Liver (tissue), 9 donors: ENCODE results near the gene VWC2. TPM values are rescaled to one million over a fixed set of nuclear protein-coding genes. Genes with fewer than 3 reads are reported as not detected.

Source experiments
- DNase-seq: peaks from one replicate; pipeline ENCODE4 v3.0.0-alpha.2; 2017; ENCODE audit warnings: low spot score
- H3K27ac ChIP-seq, 2 donors: one replicate each; pipeline ENCODE4 v1.7.0; 2013; ENCODE audit warnings: inconsistent platforms in 2 of 2, low read length in 2 of 2, control low read depth in 1 of 2, low read depth in 1 of 2, mild to moderate bottlenecking in 1 of 2
- H3K27me3 ChIP-seq, 4 donors: one replicate each; pipeline versions ENCODE4 v1.6.1 to v1.7.0; 2013; ENCODE audit warnings: low read length in 3 of 4, inconsistent platforms in 1 of 4, mild to moderate bottlenecking in 1 of 4, moderate library complexity in 1 of 4; ENCODE audit not compliant: control insufficient read depth in 4 of 4, insufficient read depth in 4 of 4
- H3K36me3 ChIP-seq, 4 donors: one replicate each; pipeline versions ENCODE4 v1.6.1 to v1.7.0; 2013; ENCODE audit warnings: low read length in 3 of 4, mild to moderate bottlenecking in 3 of 4, low read depth in 1 of 4, moderate library complexity in 1 of 4; ENCODE audit not compliant: control insufficient read depth in 4 of 4, insufficient read depth in 3 of 4
- H3K4me1 ChIP-seq, 4 donors: one replicate each; pipeline versions ENCODE4 v1.6.1 to v1.7.0; 2013; ENCODE audit warnings: low read length in 3 of 4, mild to moderate bottlenecking in 3 of 4, moderate library complexity in 1 of 4; ENCODE audit not compliant: control insufficient read depth in 4 of 4, insufficient read depth in 4 of 4
- H3K4me3 ChIP-seq, 3 donors: one replicate each; pipeline versions ENCODE4 v1.6.1 to v1.7.0; 2013; ENCODE audit warnings: low read length in 3 of 3, control low read depth in 1 of 3, low read depth in 1 of 3, mild to moderate bottlenecking in 1 of 3
- H3K9ac ChIP-seq, 2 donors: one replicate each; pipeline ENCODE4 v1.7.0; 2013; ENCODE audit warnings: low read length in 2 of 2, mild to moderate bottlenecking in 2 of 2, moderate library complexity in 2 of 2, control low read depth in 1 of 2, low read depth in 1 of 2
- H3K9me3 ChIP-seq, 4 donors: one replicate each; pipeline versions ENCODE4 v1.6.1 to v1.7.0; 2013; ENCODE audit warnings: low read length in 3 of 4; ENCODE audit not compliant: control insufficient read depth in 4 of 4
- CTCF ChIP-seq: fragments of 150-350 bp; IDR thresholded peaks from 2 replicates; pipeline ENCODE4 v1.5.1; 2017; ENCODE audit warnings: improper control_type of control experiment, low read depth, low read length; ENCODE audit not compliant: missing input control
- EGR1 ChIP-seq, 2 donors: IDR thresholded peaks; 2 replicates each; pipeline ENCODE4 v1.6.1; 2016 to 2018; ENCODE audit warnings: antibody characterized with exemption in 2 of 2, low read depth in 2 of 2
- FOXA1 ChIP-seq: IDR thresholded peaks from 2 replicates; pipeline ENCODE4 v1.6.1; 2016; ENCODE audit warnings: antibody characterized with exemption
- FOXA2 ChIP-seq: IDR thresholded peaks from 2 replicates; pipeline ENCODE4 v1.6.1; 2016; ENCODE audit warnings: antibody characterized with exemption
- HNF4A ChIP-seq, 2 donors: conservative IDR thresholded peaks; 2 replicates each; pipeline ENCODE4 v1.6.1; 2016; ENCODE audit warnings: antibody characterized with exemption in 2 of 2, mild to moderate bottlenecking in 2 of 2
- HNF4G ChIP-seq: IDR thresholded peaks from 2 replicates; pipeline ENCODE4 v1.6.1; 2016; ENCODE audit warnings: antibody characterized with exemption
- JUND ChIP-seq, 2 donors: IDR thresholded peaks; 2 replicates each; pipeline ENCODE4 v1.6.1; 2016; ENCODE audit warnings: antibody characterized with exemption in 2 of 2
- NR2F2 ChIP-seq: IDR thresholded peaks from 2 replicates; pipeline ENCODE4 v1.6.1; 2016; ENCODE audit warnings: antibody characterized with exemption
- RAD21 ChIP-seq, 2 donors: IDR thresholded peaks; 2 replicates each; pipeline ENCODE4 v1.6.1; 2016; ENCODE audit warnings: antibody characterized with exemption in 2 of 2, mild to moderate bottlenecking in 2 of 2
- REST ChIP-seq: IDR thresholded peaks from 2 replicates; pipeline ENCODE4 v1.6.1; 2016; ENCODE audit warnings: antibody characterized with exemption, mild to moderate bottlenecking
- RXRA ChIP-seq, 2 donors: IDR thresholded peaks; 2 replicates each; pipeline ENCODE4 v1.6.1; 2017 to 2018; ENCODE audit warnings: antibody characterized with exemption in 2 of 2, mild to moderate bottlenecking in 1 of 2
- SP1 ChIP-seq: IDR thresholded peaks from 2 replicates; pipeline ENCODE4 v1.6.1; 2018; ENCODE audit warnings: antibody characterized with exemption, mild to moderate bottlenecking
- TAF1 ChIP-seq: conservative IDR thresholded peaks from 2 replicates; pipeline ENCODE4 v1.6.1; 2016; ENCODE audit warnings: antibody characterized with exemption, mild to moderate bottlenecking
- YY1 ChIP-seq: IDR thresholded peaks from 2 replicates; pipeline ENCODE4 v1.6.1; 2016; ENCODE audit warnings: antibody characterized with exemption, mild to moderate bottlenecking
- WGBS: extraction: QIAGEN DNeasy Blood & Tissue Kit; methylation state at CpG from one replicate; pipeline ENCODE4 v1.1.7; 2013; 5-methylcytosine and 5-hydroxymethylcytosine counted together
- polyA plus RNA-seq, 2 donors: library from polyadenylated mRNA; stranded (reverse) in 1 of 2; unstranded in 1 of 2; fragments of 200-250 nt in 1 of 2; fragments of >200 nt in 1 of 2; fragmentation: Nextera tagmentation in 1 of 2; extraction: Ambion mirVana in 1 of 2; gene quantifications; one replicate each; pipeline versions ENCODE4 v1.2.1 to v1.2.3, GENCODE V29; 2013 to 2015
- total RNA-seq, 2 donors: library from RNA; depleted of rRNA; stranded (reverse); fragments of >200 nt; gene quantifications; one replicate each; pipeline ENCODE4 v1.2.3, GENCODE V29; 2014
- TF ChIP-seq, protein P1 (sequence below): IDR thresholded peaks from 2 replicates; pipeline ENCODE4 v1.6.1; 2016; ENCODE audit warnings: antibody characterized with exemption
- TF ChIP-seq, protein P2 (sequence below): IDR thresholded peaks from 2 replicates; pipeline ENCODE4 v1.6.1; 2016; ENCODE audit warnings: antibody characterized with exemption
- donor health status: healthy.
- donor health status: healthy.
- donor health status: healthy.
- donor health status: healthy.
- donor health status: healthy.

VWC2 gene
- total and polyA plus RNA-seq, 4 donors, result not detected

DNA sequence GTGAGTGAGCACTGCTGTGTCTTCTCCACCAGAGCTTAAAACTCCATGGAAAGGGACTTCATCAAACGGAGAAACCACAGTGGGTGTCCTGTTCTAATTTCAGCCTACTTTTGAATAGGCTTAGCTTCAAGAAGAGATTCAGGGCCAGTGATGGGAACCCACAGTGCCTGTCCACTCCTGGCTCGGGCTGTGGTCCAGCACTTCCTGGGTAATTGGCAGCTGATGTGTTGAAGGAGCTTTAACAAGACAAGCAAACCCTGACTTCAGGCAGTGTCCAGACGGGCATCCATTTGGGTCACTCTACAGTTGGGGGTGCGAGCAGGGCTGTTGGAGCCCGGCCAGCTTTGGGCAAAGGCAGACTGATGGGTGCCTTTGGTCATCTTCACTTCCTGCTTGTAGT is 14.5 kb downstream of the VWC2 start:
- H3K4me3 ChIP-seq, result no peak overlapping the region
- whole genome bisulfite sequencing, result 75% methylated on average over 5 of the region's 5 CpGs
- no peak overlapping the region for H3K9ac ChIP-seq
- peaks cover 0 to 4% (median 3%) of the 10 kb centered on the region in 4 donors for H3K27me3 ChIP-seq
- DNase-seq, result no peak
- H3K4me1 ChIP-seq, result no peaks in the 10 kb centered on the region
- TF ChIP-seq RXRA (IDR thresholded peaks at IDR 0.05) (no peak), SP1 (no peak)
- peaks cover 0 to 3% (median 0%) of the 10 kb centered on the region in 4 donors for H3K9me3 ChIP-seq
- no peak overlapping the region for H3K27ac ChIP-seq
- no peaks in the 10 kb centered on the region for H3K36me3 ChIP-seq

DNA sequence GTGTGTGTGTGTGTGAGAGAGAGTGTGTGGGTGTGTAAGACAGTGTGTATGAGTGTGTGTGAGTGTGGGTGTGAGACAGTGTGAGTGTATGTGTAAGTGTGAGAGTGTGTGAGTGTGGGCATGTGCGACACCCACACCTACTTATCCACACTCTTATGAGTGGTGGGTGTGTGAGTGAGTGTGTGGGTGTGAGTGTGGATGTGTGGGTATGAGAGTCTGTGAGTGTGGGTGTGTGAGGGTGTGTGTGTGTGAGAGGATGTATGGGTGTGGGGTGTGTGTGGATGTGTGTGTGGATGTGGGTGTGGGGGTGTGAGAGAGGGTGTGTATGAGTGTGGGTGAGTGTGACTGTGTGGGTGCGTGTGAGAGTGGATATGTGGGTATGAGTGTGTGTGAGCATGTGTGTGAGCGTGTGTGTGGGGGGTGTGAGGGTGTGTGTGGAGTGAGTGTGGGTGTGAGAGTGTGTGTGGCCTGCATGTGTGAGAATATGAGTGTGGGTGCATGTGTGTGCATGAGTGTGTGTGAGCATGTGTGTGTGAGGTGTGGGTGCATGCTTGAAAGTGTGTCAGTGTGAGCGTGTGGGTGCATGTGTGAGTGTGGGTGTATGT is 15.1 kb downstream of the VWC2 start:
- no peak for DNase-seq
- WGBS, result 93% methylated on average over 4 of the region's 4 CpGs
- peaks cover 0 to 4% (median 3%) of the 10 kb centered on the region in 4 donors for H3K27me3 ChIP-seq
- peaks cover 0 to 3% (median 0%) of the 10 kb centered on the region in 4 donors for H3K9me3 ChIP-seq
- no peak overlapping the region for H3K4me3 ChIP-seq
- no peak overlapping the region for H3K9ac ChIP-seq
- TF ChIP-seq, protein P1, sequence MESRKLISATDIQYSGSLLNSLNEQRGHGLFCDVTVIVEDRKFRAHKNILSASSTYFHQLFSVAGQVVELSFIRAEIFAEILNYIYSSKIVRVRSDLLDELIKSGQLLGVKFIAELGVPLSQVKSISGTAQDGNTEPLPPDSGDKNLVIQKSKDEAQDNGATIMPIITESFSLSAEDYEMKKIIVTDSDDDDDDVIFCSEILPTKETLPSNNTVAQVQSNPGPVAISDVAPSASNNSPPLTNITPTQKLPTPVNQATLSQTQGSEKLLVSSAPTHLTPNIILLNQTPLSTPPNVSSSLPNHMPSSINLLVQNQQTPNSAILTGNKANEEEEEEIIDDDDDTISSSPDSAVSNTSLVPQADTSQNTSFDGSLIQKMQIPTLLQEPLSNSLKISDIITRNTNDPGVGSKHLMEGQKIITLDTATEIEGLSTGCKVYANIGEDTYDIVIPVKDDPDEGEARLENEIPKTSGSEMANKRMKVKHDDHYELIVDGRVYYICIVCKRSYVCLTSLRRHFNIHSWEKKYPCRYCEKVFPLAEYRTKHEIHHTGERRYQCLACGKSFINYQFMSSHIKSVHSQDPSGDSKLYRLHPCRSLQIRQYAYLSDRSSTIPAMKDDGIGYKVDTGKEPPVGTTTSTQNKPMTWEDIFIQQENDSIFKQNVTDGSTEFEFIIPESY, result no peak
- TF ChIP-seq TAF1, result no peak
- no peak overlapping the region for H3K27ac ChIP-seq
- H3K4me1 ChIP-seq, result no peaks in the 10 kb centered on the region
- H3K36me3 ChIP-seq, result no peaks in the 10 kb centered on the region

DNA sequence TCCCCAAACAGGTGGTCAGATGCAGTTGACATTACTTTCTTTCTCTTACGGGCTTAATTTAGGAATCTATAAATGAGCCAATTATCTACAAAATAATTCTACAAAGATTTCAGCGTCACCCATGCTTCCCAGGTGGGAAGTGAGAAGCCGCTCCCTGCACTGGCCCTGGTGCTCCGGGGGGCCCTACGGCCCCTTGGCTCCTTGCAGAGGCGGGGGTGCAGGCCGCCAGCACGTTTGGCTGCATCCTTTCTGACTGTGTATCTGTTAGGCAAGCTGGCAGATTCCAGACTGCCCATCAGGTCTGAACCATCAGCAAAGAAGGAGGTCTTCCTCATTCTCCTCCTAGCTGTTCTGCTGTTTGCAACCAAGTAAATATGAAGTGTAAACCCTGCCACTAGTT is 16.3 kb downstream of the VWC2 start:
- Histone ChIP-seq H3K4me3 (no peak overlapping the region), H3K9ac (no peak overlapping the region), H3K36me3 (no peaks in the 10 kb centered on the region), H3K4me1 (no peaks in the 10 kb centered on the region), H3K9me3 (peaks cover 0 to 3% (median 0%) of the 10 kb centered on the region in 4 donors), H3K27ac (no peak overlapping the region), H3K27me3 (peaks cover 0 to 4% (median 3%) of the 10 kb centered on the region in 4 donors)
- no peak for DNase-seq
- TF ChIP-seq RAD21 (IDR thresholded peaks at IDR 0.05), result no peak
- no peak for TF ChIP-seq FOXA1
- no peak for TF ChIP-seq RXRA (IDR thresholded peaks at IDR 0.05)
- TF ChIP-seq REST, result no peak
- no peak for TF ChIP-seq HNF4A (conservative IDR thresholded peaks at IDR 0.05)
- no peak for TF ChIP-seq NR2F2
- TF ChIP-seq EGR1 (IDR thresholded peaks at IDR 0.05; ENCODE audit: low read depth in 2 of 2), result no peak
- no peak for TF ChIP-seq TAF1
- no peak for TF ChIP-seq FOXA2
- no peak for TF ChIP-seq CTCF
- TF ChIP-seq, protein P1, result no peak
- TF ChIP-seq, protein P2, sequence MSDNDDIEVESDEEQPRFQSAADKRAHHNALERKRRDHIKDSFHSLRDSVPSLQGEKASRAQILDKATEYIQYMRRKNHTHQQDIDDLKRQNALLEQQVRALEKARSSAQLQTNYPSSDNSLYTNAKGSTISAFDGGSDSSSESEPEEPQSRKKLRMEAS, result no peak
- TF ChIP-seq JUND (IDR thresholded peaks at IDR 0.05), result no peak
- no peak for TF ChIP-seq YY1
- TF ChIP-seq HNF4G, result no peak
- WGBS, result 65% methylated on average over 8 of the region's 8 CpGs
